OCI-LY1 (cell line): Measurements from ENCODE around the gene ACSM5.

Source experiments
- H2AFZ ChIP-seq: fragments of 200-600 bp; sonication (generic), shearing (Covaris generic); 2 replicates; pipeline ENCODE4 v1.6.0; 2014; ENCODE audit warnings: antibody characterized with exemption, mild to moderate bottlenecking, low read length
- H3F3A ChIP-seq: fragments of 200-600 bp; sonication (generic), shearing (Covaris generic); 2 replicates; pipeline ENCODE4 v1.6.0; 2014; ENCODE audit warnings: mild to moderate bottlenecking, antibody characterized with exemption, low read length, moderate library complexity; ENCODE audit not compliant: insufficient read depth
- H3K27ac ChIP-seq: fragments of 200-600 bp; sonication (generic); 2 replicates; pipeline ENCODE4 v1.5.1; 2014; ENCODE audit warnings: low read length, mixed run types, mild to moderate bottlenecking, low read depth; ENCODE audit not compliant: poor library complexity, severe bottlenecking
- H3K27me3 ChIP-seq: fragments of 200-600 bp; sonication (generic); 2 replicates; pipeline ENCODE4 v1.6.0; 2014; ENCODE audit warnings: antibody characterized with exemption, mild to moderate bottlenecking, low read length, moderate library complexity; ENCODE audit not compliant: insufficient read depth
- H3K36me3 ChIP-seq: fragments of 200-600 bp; sonication (generic); 2 replicates; pipeline ENCODE4 v1.6.1; 2014; ENCODE audit warnings: mild to moderate bottlenecking, antibody characterized with exemption, low read length, moderate library complexity, mixed read lengths; ENCODE audit not compliant: insufficient read depth
- H3K4me1 ChIP-seq: fragments of 200-600 bp; sonication (generic); 2 replicates; pipeline ENCODE4 v1.5.1; 2014; ENCODE audit warnings: mild to moderate bottlenecking, low read length, moderate library complexity; ENCODE audit not compliant: insufficient read depth, severe bottlenecking
- H3K4me2 ChIP-seq: fragments of 200-600 bp; sonication (generic), shearing (Covaris generic); 2 replicates; pipeline ENCODE4 v1.6.1; 2014; ENCODE audit warnings: low read length
- H3K4me3 ChIP-seq: fragments of 200-600 bp; sonication (generic); 2 replicates; pipeline ENCODE4 v1.5.1; 2014; ENCODE audit warnings: low read length, low read depth, mild to moderate bottlenecking, mixed read lengths; ENCODE audit not compliant: poor library complexity, severe bottlenecking
- H3K79me2 ChIP-seq: fragments of 200-600 bp; shearing (Covaris generic); 2 replicates; pipeline ENCODE4 v1.6.1; 2016; ENCODE audit warnings: mixed run types, low read length, mixed read lengths; ENCODE audit not compliant: insufficient read depth
- H3K9ac ChIP-seq: fragments of 200-600 bp; sonication (generic), shearing (Covaris generic); 2 replicates; pipeline ENCODE4 v1.6.1; 2014; ENCODE audit warnings: mild to moderate bottlenecking, low read length, mixed read lengths
- H3K9me2 ChIP-seq: fragments of 200-600 bp; sonication (generic), shearing (Covaris generic); 2 replicates; pipeline ENCODE4 v1.6.1; 2014; ENCODE audit warnings: low read depth, mild to moderate bottlenecking, low read length, mixed read lengths
- H3K9me3 ChIP-seq: fragments of 200-600 bp; shearing (Covaris generic); 2 replicates; pipeline ENCODE4 v1.6.1; 2014; ENCODE audit warnings: low read length, mixed read lengths
- H4K20me1 ChIP-seq: fragments of 200-600 bp; sonication (generic), shearing (Covaris generic); 2 replicates; pipeline ENCODE4 v1.6.0; 2016; ENCODE audit warnings: mild to moderate bottlenecking, low read length; ENCODE audit not compliant: insufficient read depth
- CTCF ChIP-seq: fragments of 200-600 bp; sonication (generic), shearing (Covaris generic); IDR thresholded peaks from 2 replicates; pipeline ENCODE4 v1.5.1; 2017; ENCODE audit warnings: mild to moderate bottlenecking, antibody characterized with exemption, low read length, moderate library complexity, mixed read lengths
- EZH2 ChIP-seq: fragments of 200-600 bp; sonication (generic), shearing (Covaris generic); IDR thresholded peaks from 2 replicates; pipeline ENCODE4 v1.8.0; 2017; ENCODE audit warnings: borderline replicate concordance, mixed run types, mild to moderate bottlenecking, antibody characterized with exemption, low read length, moderate library complexity, mixed read lengths

The ACSM5 gene

GRCh38 chr16:20399185-20399584 is 10.1 kb upstream of the ACSM5 start:
- H3K9me2 ChIP-seq, result no peaks in the 10 kb centered on the region
- H3K27me3 ChIP-seq, result no peaks in the 10 kb centered on the region
- H3K27ac ChIP-seq, result no peak overlapping the region
- no peaks in the 10 kb centered on the region for H4K20me1 ChIP-seq
- no peak overlapping the region for H3K9ac ChIP-seq
- no peaks in the 10 kb centered on the region for H3F3A ChIP-seq
- H3K4me3 ChIP-seq, result no peak overlapping the region
- TF ChIP-seq CTCF (no peak), EZH2 (no peak)
- H3K36me3 ChIP-seq, result no peaks in the 10 kb centered on the region
- H3K4me2 ChIP-seq, result no peak overlapping the region
- no peaks in the 10 kb centered on the region for H3K9me3 ChIP-seq
- no peak overlapping the region for H2AFZ ChIP-seq
- H3K4me1 ChIP-seq, result no peaks in the 10 kb centered on the region
- no peaks in the 10 kb centered on the region for H3K79me2 ChIP-seq

GRCh38 chr16:20401066-20401465 is 8.3 kb upstream of the ACSM5 start:
- Histone ChIP-seq H3K4me3 (no peak overlapping the region), H3K27me3 (no peaks in the 10 kb centered on the region), H3K4me1 (no peaks in the 10 kb centered on the region), H3F3A (no peaks in the 10 kb centered on the region), H3K9ac (no peak overlapping the region), H3K9me3 (no peaks in the 10 kb centered on the region), H3K4me2 (no peak overlapping the region), H3K9me2 (no peaks in the 10 kb centered on the region), H2AFZ (no peak overlapping the region), H4K20me1 (no peaks in the 10 kb centered on the region), H3K79me2 (no peaks in the 10 kb centered on the region), H3K27ac (no peak overlapping the region), H3K36me3 (no peaks in the 10 kb centered on the region)
- TF ChIP-seq EZH2 (no peak), CTCF (no peak)

GRCh38 chr16:20401475-20402016 is 7.8 kb upstream of the ACSM5 start:
- no peak overlapping the region for H2AFZ ChIP-seq
- H3K9me2 ChIP-seq, result no peaks in the 10 kb centered on the region
- H3K4me2 ChIP-seq, result no peak overlapping the region
- no peak for TF ChIP-seq EZH2
- no peak for TF ChIP-seq CTCF
- H3K27me3 ChIP-seq, result no peaks in the 10 kb centered on the region
- no peaks in the 10 kb centered on the region for H4K20me1 ChIP-seq
- no peaks in the 10 kb centered on the region for H3F3A ChIP-seq
- no peaks in the 10 kb centered on the region for H3K79me2 ChIP-seq
- H3K4me1 ChIP-seq, result no peaks in the 10 kb centered on the region
- no peaks in the 10 kb centered on the region for H3K9me3 ChIP-seq
- H3K4me3 ChIP-seq, result no peak overlapping the region
- no peak overlapping the region for H3K9ac ChIP-seq
- no peaks in the 10 kb centered on the region for H3K36me3 ChIP-seq
- H3K27ac ChIP-seq, result no peak overlapping the region
